Measurements from ENCODE around the gene SPRY1.

The SPRY1 gene

DNA sequence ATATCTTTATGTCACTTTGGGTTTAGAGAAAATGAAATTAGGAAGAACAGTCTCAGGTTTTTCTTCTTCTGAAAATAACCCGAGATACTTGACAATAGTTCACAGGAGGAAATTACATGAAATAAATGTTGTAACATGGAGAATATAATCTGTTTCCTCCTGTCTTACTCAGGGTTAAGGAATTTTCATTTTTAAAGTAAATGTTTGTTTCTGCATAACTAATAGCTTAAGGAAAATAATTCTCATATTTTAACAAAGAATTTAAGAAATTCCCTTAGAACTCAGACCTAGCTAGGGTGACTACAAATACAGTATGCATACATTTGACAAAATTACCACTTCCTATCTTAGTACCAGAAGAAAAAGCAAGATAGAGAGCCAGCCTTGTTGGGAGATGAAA is 17.2 kb upstream of the SPRY1 start:
- no peak for DNase-seq (ENCODE audit: low read depth)

DNA sequence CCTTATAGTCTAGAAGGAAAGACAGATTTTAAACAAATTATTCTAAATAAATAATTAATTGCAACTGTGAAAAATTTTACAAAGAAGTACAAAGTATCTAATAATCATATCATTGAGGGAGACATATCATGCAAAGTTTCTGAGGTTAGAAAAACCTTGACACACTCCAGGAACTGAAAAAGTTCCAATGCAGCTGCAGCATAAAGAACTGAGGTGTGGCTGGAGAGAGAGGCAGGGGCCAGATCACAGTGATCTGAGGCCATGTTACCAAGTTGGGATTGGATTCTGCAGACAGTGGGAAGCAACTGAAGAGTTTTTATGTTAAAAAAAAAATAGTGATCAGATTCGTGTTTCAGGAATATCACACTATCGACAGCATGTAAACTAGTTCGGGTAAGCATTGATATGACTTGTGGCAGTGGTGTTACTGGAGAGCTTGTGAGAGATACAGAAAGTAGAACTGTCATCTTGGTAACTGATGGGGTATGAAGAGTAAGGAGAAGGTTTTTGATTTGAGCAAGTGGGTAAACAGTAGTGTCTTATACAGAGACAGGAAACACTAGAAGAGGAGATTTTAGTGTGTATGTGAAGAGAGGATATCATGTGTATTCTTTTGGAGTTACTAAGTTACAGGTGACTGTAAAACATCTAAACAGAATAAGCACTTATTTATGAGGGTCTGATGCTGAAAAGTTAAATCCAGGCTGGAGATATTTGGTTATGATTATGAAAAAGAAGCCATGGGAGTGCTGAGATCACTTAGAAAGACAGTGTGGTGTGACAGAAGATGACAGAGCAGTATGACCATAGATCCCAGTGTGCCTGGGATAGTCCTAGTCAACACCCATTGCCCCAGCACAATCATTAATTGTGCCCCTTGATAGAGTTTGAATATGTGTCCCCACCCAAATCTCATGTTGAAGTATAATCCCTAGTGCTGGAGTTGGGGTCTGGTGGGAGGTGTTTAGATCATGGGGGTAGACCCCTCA is 15.6 kb upstream of the SPRY1 start:
- DNase-seq (ENCODE audit: low read depth), result no peak

DNA sequence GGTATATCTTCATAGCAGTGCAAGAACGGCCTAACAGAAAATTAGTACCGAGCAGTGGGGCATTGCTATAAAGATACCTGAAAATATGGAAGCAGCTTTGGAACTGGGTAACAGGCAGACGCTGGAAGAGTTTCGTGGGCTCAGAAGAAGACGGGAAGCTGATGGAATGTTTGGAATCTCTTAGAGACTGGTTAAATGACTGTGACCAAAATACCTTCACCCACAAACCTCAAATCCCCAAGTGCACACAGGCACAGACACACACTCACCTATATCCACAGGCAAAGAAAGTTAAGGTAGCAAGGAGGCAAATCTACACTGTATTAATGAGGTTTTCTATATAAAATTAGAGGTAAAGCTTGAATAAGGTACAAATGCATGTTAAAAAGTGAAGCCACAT is 14.6 kb upstream of the SPRY1 start:
- DNase-seq (ENCODE audit: low read depth), result no peak

DNA sequence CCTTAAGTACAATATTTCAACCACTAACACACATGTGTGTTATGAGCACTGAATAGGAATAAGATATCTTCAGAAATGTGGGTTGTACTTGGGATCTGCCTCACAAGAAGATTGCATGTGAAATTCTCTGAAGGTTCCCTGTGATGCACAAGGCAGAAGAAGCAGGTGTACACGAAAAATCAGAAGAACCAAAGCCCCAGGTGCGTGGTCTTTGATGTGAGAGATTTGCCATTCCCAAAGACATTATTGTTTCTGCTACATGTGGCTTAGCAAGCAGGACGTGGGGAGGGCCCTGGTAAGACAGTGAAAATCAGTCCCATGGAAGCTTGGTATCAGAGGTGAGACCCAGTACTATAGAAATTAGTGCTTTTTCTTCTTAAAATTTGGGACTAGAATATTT is 13.0 kb upstream of the SPRY1 start:
- no peak for DNase-seq (ENCODE audit: low read depth)

DNA sequence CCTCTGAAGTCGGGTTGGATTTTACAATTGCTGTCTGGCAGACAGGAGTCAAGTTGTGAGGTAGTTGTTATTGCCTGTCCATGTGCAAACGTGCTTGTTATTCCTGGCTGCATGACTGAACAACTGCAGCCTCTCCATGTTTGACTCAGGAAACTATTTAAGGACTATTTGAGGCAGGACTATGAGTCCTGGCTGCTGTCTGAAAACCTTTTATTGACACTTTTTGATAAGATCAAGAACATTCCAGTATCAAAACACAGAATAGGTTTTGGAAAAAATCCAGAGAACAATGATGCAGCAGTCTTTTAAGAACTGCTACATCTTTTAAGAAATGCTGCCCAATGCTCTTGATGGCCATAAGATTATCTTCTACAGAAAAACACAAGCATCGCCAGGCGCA is 10.0 kb upstream of the SPRY1 start:
- DNase-seq (ENCODE audit: low read depth), result no peak

DNA sequence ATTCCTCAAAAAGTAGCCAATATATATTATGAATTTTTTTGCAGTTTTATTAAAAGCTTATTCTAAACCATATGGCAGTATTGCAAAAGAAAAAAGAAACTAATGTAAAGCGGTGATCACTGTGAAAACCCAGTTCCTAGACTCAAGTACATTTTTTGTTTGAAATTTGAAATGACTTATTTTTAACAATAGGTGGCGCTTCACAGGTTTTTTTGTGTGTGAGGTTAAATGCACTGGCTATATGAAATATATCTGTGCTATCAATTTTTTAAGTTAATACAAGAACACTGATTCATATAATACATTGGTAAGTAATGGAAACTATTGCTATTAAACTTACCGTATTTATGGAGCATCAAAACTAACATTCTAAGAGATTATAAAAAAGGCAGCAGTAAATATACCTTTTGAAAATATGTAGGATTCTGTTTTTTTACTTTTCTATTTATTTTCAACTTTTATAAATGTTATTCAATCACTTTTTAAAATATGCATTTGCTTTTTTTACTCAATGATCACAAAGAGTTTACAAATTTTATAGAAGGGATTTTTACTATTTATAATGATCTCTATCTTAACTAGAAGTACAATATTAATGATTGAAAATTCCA is 5.6 kb upstream of the SPRY1 start:
- DNase-seq (ENCODE audit: low read depth), result no peak

DNA sequence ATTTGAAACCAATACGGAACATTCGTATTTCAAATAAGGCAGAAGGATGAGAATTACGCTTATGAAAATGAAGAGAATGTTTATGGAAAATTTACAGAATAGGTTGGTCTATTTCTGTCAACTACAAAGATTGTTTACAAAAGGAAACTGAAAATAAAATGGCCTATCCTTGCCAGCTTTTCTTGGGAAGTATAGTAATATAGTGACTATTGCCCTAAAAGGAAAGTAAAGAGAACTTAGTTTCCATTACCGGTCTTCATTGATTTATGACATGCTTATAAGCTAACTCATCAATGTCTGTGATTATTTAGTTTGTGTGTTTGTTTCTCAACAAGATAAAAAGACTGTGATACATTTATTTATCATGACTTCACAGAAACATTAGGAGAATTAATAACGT is 2.9 kb upstream of the SPRY1 start:
- DNase-seq (ENCODE audit: low read depth), result no peak

DNA sequence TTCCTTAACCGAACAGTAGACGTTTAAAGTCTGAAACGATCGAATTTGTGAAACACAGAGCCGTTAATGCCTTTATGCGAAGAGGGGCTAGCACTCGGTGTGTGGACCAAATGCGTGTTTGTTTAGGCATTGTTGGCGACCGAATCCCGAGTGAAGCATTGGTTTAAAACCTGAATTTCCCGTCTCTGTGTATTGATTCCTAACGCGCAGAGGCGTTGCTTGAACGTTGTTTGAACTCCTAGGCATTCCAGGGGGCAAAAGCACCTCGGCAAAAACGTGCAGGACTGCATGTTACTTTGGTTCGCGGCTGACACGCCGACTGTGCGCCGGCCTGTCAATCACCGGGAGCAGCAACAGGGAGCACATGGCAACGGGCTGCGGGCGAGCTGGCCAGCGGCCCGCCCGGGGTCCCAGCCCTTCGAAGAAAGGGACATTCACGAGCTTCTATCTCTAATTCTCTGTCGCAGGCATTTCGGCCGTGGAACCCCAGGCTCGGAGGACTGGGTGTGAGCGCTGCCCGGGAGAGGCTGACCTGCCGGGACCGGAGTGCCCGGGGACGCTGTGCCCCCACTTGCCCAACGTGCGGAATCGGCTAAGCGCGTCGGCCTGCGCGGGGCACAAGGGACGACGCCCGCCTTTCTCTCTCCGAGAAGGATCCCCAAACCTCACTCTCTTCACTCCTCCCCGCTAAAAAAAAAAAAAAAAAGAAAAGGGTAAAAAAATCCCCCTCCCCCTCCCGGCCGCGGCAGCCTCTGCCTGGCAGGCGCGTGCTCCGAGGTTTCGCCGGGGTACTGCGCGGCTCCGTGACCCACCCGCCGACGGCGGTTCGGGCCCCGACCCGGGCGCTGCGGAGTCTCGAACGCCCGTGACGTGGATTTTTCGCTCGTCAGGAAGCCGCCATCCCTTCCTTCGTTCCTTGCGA is 810 bp downstream of the SPRY1 start:
- DNase-seq (ENCODE audit: low read depth), result no peak

DNA sequence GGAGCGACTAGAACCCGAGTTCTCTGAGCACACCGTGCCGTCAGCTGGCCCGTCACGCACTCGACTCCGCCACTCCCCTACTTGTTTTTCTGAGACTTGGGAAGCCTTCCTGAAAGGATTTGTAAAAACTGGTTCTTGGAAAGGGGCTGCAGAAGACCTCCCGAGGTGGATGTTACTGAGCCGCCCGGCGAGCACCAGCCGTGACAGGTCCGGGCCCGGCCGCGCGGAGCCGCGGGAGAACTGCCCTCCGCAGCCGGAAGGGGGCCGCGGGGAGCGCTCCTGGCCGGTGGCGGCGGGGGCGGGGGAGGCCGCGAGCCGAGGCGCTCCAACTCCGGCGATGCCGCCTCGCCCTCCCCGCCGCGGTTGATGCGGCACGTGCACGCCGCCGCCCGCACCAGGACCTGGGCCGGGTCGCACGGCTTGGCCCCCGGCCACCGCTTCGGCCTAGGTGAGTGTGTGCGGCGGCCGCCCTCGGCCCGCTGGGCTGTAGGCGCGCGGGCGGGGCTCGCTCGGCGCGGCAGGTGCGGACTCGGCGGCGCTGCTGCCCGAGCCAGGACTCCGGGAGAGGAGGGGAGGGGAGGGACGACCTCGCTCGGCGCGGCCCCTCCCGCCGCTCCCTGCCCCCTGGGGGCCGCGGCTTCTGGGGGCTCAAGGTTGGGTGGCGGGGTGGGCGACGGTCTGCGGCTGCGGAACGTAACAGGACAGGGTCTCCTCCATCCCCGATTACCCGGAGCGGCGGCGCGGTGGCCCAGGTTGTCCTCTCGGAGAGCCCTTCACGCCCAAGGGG is 1.7 kb downstream of the SPRY1 start:
- no peak for DNase-seq (ENCODE audit: low read depth)

DNA sequence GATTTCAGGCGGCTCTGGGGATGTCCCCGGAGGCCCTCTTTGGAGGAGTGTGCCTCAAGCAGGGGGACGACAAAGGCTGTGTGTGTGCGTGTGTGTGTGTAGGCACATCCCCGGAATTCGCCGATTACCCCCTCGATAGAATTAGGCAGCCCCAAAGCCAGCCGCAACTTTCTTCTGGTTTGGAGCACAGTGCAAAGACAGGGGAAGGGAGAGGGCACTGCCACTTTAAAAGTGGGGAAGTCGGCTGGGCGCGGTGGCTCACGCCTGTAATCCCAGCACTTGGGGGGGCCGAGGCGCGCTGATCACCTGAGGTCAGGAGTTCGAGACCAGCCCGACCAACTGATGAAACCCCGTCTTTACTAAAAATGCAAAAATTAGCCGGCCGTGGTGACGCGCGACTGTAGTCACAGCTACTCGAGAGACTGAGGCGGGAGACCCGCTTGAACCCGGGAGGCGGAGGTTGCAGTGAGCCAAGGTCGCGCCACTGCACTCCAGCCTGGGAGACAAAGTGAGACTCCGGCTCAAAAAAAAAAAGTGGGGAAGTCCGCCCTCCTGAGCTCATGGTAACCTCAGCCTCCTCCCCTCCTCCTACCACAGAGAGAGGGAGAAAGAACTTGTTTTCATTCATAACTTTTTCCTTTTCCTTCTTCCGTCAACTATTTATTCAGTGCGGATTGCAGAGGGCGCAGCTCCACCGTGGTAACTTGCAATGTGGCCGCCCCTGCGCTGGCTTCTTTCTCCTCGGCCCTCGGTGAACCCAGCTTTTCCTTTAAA is 2.4 kb downstream of the SPRY1 start:
- DNase-seq (ENCODE audit: low read depth), result no peak

DNA sequence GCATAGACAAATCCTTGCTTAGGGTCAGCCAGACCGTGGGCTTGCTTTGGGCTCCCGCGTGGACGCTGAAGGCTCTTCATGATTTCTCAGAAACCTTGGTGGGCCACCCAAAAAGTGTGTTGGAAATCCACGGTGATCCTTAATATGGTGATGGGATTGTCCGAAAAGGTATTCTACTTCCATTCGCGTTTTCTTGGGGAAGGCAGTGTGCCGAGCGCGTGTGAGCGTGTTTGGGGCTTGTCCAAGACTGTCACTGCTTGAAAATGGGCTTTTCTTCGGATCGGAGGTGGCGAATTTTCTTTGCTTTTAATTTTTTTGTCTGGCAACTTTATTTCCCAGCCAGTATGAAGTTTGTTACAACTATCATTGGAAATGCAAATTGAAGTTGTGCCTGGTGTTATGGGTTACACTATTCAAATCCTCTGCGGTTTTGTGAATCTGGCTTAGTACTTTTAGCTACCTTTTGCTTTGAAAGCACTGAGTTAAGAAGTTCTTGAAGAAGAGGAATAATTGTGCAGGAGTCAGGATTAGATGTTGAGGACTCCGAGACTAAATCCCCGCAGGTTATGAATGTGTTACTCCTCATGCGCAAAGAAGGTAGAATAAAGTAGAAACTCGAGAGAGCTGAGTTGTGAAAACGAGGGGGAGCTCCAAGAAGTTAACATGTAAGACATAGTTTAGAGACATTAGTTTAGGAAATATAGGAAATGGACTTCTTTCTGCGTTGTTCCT is 3.2 kb downstream of the SPRY1 start:
- DNase-seq (ENCODE audit: low read depth), result no peak

DNA sequence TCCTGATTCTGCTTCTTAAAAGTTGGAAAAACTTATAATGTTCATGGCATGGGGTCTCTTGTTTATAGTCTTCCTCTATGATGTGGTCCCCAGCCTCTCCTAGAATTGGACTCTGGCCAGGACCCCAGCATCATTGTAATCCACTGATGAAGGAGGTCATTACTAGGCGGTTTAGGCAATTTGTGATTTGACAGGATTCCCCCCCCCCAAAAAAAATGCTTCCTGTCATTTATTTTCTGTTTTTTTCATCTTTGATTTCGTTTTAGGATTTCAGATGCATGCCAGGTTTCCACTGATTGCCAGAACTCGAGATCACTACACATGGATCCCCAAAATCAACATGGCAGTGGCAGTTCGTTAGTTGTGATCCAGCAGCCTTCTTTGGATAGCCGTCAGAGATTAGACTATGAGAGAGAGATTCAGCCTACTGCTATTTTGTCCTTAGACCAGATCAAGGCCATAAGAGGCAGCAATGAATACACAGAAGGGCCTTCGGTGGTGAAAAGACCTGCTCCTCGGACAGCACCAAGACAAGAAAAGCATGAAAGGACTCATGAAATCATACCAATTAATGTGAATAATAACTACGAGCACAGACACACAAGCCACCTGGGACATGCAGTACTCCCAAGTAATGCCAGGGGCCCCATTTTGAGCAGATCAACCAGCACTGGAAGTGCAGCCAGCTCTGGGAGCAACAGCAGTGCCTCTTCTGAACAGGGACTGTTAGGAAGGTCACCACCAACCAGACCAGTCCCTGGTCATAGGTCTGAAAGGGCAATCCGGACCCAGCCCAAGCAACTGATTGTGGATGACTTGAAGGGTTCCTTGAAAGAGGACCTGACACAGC is 4.9 kb downstream of the SPRY1 start:
- DNase-seq (ENCODE audit: low read depth), result no peak

DNA sequence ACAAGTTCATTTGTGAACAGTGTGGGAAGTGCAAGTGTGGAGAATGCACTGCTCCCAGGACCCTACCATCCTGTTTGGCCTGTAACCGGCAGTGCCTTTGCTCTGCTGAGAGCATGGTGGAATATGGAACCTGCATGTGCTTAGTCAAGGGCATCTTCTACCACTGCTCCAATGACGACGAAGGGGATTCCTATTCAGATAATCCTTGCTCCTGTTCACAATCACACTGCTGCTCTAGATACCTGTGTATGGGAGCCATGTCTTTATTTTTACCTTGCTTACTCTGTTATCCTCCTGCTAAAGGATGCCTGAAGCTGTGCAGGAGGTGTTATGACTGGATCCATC is 5.5 kb downstream of the SPRY1 start:
- no peak for DNase-seq (ENCODE audit: low read depth)

DNA sequence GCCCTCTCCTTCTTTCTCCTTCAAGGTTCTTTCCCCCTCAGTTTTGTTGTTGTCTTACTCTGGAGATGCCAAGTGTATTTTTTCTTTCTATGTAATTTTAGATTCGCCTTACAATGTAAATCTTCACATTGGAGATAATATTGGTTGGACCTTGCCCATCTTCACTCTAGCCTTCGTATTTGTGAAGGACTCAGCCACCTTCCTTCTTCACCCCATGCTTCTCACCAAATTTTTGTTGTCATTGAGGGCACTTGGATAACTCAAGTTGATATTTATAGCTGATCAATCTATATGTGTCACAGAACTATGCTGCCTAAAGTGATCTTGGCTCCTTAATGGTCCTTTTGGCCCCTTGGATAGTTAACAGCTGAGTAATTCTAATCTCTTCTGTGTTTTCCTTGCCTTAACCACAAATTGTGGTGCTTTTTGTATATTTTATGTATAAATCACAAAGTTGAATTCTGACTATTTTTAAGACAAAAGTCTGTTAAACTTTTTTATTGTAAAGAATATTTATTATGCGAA is 6.5 kb downstream of the SPRY1 start:
- DNase-seq (ENCODE audit: low read depth), result no peak

DNA sequence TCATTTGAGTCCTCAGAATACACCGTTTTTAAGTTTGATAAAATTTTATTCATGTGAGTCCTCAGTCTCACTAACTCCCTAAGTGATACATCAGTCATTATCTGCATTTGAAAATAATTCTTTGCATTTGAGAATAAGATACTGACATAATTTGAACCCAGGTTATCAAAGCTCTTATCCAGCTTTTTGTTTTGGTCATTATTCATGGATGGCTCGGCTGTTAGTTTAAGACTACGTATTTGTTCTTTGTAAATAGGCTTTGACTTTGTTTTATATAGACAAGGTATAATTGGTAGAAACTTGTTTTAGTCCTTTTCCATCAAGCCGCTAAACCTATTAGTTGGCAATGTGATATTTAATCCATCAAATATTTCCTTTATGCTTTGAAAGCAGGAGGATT is 7.9 kb downstream of the SPRY1 start:
- DNase-seq (ENCODE audit: low read depth), result no peak

DNA sequence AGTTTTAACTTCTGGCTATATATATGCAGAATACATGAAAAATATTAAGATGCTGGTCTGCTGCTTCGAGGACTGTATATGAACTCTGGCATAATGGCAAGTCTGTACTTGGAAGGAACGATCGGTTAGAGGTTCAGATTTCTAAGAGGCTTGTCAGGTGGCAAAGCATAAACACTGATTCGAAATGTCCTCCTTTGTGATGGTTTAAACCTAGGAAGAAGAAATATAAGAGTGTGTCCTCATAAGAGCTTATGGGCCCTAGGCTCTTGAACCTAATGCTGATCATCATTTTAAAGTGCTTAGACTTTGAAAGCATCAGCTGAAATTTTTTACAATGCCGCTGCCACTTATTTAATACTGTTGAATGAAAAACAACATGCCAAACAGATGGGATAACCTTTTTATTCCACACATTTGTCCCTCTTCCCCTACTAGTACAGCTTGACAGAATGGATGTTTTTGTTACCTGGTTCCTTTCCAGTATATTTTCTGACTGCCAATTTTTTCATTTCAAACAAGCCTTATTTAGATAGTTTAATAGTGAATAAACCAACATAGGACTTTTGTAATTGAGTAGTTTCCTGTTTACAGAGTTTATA is 8.8 kb downstream of the SPRY1 start:
- no peak for DNase-seq (ENCODE audit: low read depth)

DNA sequence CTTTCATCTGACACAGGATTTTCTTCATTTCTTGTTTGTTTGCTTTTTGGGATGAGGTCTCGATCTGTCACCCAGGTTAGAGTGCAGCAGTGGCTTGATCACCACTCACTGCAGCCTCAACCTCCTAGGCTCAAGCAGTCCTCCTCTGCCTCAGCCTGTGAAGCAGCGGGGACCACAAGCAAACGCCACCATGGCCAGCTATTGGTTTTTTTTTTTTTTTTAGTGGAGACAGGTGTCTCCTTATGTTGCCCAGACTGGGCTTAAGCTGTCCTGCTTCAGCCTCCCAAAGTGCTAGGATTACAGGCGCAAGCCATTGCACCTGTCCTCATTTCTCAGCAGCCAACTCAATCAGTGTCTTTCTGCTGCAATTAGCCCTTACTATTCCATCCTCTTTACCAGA is 10.3 kb downstream of the SPRY1 start:
- DNase-seq (ENCODE audit: low read depth), result no peak

DNA sequence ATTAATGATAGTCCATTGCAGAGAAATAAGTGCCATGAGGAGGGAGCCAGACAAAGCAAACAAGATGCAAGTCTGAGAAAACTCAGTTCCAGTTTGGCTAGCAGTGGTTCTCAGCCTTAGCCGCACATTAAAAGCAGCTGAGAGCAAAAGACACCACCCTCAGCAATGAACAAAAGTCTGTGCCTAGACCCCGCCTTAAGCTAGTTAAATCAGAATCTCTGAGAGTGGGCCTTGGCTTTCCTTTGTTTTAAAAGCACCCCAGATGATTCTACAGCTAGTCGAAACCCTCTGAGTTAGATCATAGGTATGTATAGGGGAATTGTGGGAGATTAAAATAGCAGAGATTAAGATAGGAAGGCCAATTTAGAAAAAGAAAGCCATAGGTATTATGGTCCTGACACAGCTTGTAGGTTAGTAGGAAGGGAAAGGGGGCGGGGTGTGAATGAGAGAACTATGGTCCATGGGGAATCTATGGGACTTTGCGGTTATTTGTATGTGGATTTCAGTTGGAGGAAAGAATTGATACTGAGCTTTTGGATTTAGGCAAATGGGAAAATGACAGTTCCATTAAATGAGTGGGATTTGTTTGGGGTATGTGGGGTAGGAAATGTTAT is 12.0 kb downstream of the SPRY1 start:
- no peak for DNase-seq (ENCODE audit: low read depth)

All from stimulated activated CD8-positive, alpha-beta memory T cell treated with anti-CD3 and anti-CD28 coated beads, Interleukin-12 subunit alpha, Interleukin-12 subunit beta, amount 100 ng/mL, for 1 hour (primary cell).